WTC11 (cell line): ENCODE data around the gene POU2F1.

Source experiments
- ATF1 ChIP-seq: sonication (generic); formaldehyde crosslinking; IDR thresholded peaks from 2 replicates; pipeline ENCODE4 v1.8.1; 2023; ENCODE audit warnings: mild to moderate bottlenecking, moderate library complexity, missing genetic modification reagents
- CREM ChIP-seq: sonication (generic); formaldehyde crosslinking; IDR thresholded peaks from 2 replicates; pipeline ENCODE4 v1.8.1; 2022; ENCODE audit warnings: mild to moderate bottlenecking, missing genetic modification reagents, moderate library complexity
- CTCF ChIP-seq: fragments of 200-600 bp; IDR thresholded peaks from 2 replicates; pipeline ENCODE4 v1.8.0; 2022; ENCODE audit warnings: antibody characterized with exemption
- E2F4 ChIP-seq: sonication (generic); formaldehyde crosslinking; IDR thresholded peaks from 2 replicates; pipeline ENCODE4 v1.8.1; 2022; ENCODE audit warnings: low read depth, mild to moderate bottlenecking, moderate library complexity, missing genetic modification reagents, borderline replicate concordance
- MAX ChIP-seq: sonication (generic); formaldehyde crosslinking; IDR thresholded peaks from 2 replicates; pipeline ENCODE4 v1.8.0; 2022; ENCODE audit warnings: mild to moderate bottlenecking, missing genetic modification reagents
- TCF7 ChIP-seq: sonication (generic); formaldehyde crosslinking; IDR thresholded peaks from 2 replicates; pipeline ENCODE4 v1.8.0; 2022; ENCODE audit warnings: mild to moderate bottlenecking, low read depth, missing genetic modification reagents, moderate library complexity
- ZNF121 ChIP-seq: sonication (generic); formaldehyde crosslinking; IDR thresholded peaks from 2 replicates; pipeline ENCODE4 v1.8.0; 2023; ENCODE audit warnings: missing genetic modification reagents
- ZNF232 ChIP-seq: sonication (generic); formaldehyde crosslinking; IDR thresholded peaks from 2 replicates; pipeline ENCODE4 v1.8.0; 2022; ENCODE audit warnings: mild to moderate bottlenecking, missing genetic modification reagents
- ZSCAN18 ChIP-seq: fragments of 250-450 bp; sonication (Bioruptor Pico); IDR thresholded peaks from 2 replicates; pipeline ENCODE4 v2.1.2; 2022; ENCODE audit warnings: mild to moderate bottlenecking, moderate library complexity

GRCh38 chr1:167298325-167298724 is 77.6 kb downstream of the POU2F1 start:
- TF ChIP-seq TCF7, result no peak
- no peak for TF ChIP-seq ZNF232 (CRISPR knock-in tag)
- TF ChIP-seq CTCF, result no peak
- TF ChIP-seq CREM (CRISPR knock-in tag), result no peak
- no peak for TF ChIP-seq ATF1 (CRISPR knock-in tag)
- TF ChIP-seq MAX (CRISPR knock-in tag), result no peak
- no peak for TF ChIP-seq ZNF121 (CRISPR knock-in tag)
- no peak for TF ChIP-seq E2F4 (CRISPR knock-in tag)
- no peak for TF ChIP-seq ZSCAN18
